IPS-15b (cell line): ENCODE data around the gene CHCHD3.

Experiments used
- H3K27me3 ChIP-seq: one replicate; pipeline ENCODE4 v1.6.1; 2013; ENCODE audit warnings: low read length; ENCODE audit not compliant: control insufficient read depth, insufficient read depth
- H3K36me3 ChIP-seq: one replicate; pipeline ENCODE4 v1.6.1; 2013; ENCODE audit warnings: low read length; ENCODE audit not compliant: control insufficient read depth, insufficient read depth
- H3K4me1 ChIP-seq: one replicate; pipeline ENCODE4 v1.6.1; 2013; ENCODE audit warnings: mild to moderate bottlenecking, low read length; ENCODE audit not compliant: control insufficient read depth, insufficient read depth
- H3K4me3 ChIP-seq: one replicate; pipeline ENCODE4 v1.5.1; 2013; ENCODE audit warnings: low read depth, low read length
- H3K9ac ChIP-seq: one replicate; pipeline ENCODE4 v1.6.1; 2013; ENCODE audit warnings: low read depth, mild to moderate bottlenecking, low read length
- H3K9me3 ChIP-seq: one replicate; pipeline ENCODE4 v1.6.1; 2013; ENCODE audit warnings: mild to moderate bottlenecking, low read length; ENCODE audit not compliant: control insufficient read depth, insufficient read depth

The CHCHD3 gene

GRCh38 chr7:132815696-132816311, 266.1 kb downstream of the CHCHD3 start:
- H3K4me3 ChIP-seq: no peak overlapping the region
- no peaks in the 10 kb centered on the region for H3K4me1 ChIP-seq
- H3K36me3 ChIP-seq: no peaks in the 10 kb centered on the region
- no peak overlapping the region for H3K9ac ChIP-seq
- H3K9me3 ChIP-seq: no peaks in the 10 kb centered on the region
- no peaks in the 10 kb centered on the region for H3K27me3 ChIP-seq

DNA sequence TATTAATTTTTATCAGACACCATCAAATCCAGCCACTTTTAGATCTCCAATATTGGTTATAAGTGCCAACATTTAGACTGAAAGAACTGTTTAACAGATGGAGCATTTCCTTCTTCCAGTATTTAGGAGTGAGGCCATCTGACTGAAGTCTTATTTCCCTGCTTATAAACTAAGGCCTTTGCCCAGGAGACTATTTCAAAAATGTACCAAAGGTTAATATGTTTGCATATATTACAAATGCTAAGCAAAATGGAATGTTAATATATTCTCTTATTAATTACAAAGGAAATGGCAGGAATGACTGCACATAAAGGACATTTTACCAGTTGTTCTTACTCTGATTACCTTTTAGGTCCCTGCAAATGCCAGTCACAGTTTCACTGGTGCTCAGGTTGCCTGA, 266.8 kb downstream of the CHCHD3 start:
- no peaks in the 10 kb centered on the region for H3K36me3 ChIP-seq
- H3K9ac ChIP-seq: no peak overlapping the region
- no peaks in the 10 kb centered on the region for H3K9me3 ChIP-seq
- no peaks in the 10 kb centered on the region for H3K4me1 ChIP-seq
- H3K4me3 ChIP-seq: no peak overlapping the region
- H3K27me3 ChIP-seq: no peaks in the 10 kb centered on the region

- Histone ChIP-seq H3K9ac (no peak overlapping the region), H3K36me3 (no peaks in the 10 kb centered on the region), H3K9me3 (no peaks in the 10 kb centered on the region), H3K27me3 (no peaks in the 10 kb centered on the region), H3K4me1 (no peaks in the 10 kb centered on the region), H3K4me3 (no peak overlapping the region)
Measured at GRCh38 chr7:132810561-132810960, 271.3 kb downstream of the CHCHD3 start.

- no peaks in the 10 kb centered on the region for H3K9me3 ChIP-seq
- peaks cover 2% of the 10 kb centered on the region for H3K4me1 ChIP-seq
- no peaks in the 10 kb centered on the region for H3K27me3 ChIP-seq
- H3K36me3 ChIP-seq: no peaks in the 10 kb centered on the region
- H3K9ac ChIP-seq: no peak overlapping the region
- no peak overlapping the region for H3K4me3 ChIP-seq
Measured at GRCh38 chr7:132806834-132807233, 275.1 kb downstream of the CHCHD3 start.

- Histone ChIP-seq H3K36me3 (no peaks in the 10 kb centered on the region), H3K4me1 (peaks cover 2% of the 10 kb centered on the region), H3K27me3 (no peaks in the 10 kb centered on the region), H3K9ac (no peak overlapping the region), H3K4me3 (no peak overlapping the region), H3K9me3 (no peaks in the 10 kb centered on the region)
Measured at GRCh38 chr7:132805766-132806165, 276.1 kb downstream of the CHCHD3 start.

GRCh38 chr7:132804849-132805485, 276.9 kb downstream of the CHCHD3 start:
- H3K9me3 ChIP-seq: no peaks in the 10 kb centered on the region
- H3K4me3 ChIP-seq: no peak overlapping the region
- no peaks in the 10 kb centered on the region for H3K36me3 ChIP-seq
- no peaks in the 10 kb centered on the region for H3K27me3 ChIP-seq
- H3K4me1 ChIP-seq: peaks cover 2% of the 10 kb centered on the region
- no peak overlapping the region for H3K9ac ChIP-seq

GRCh38 chr7:132800522-132800921, 281.4 kb downstream of the CHCHD3 start:
- Histone ChIP-seq H3K9ac (no peak overlapping the region), H3K4me1 (peaks cover 2% of the 10 kb centered on the region), H3K9me3 (no peaks in the 10 kb centered on the region), H3K36me3 (no peaks in the 10 kb centered on the region), H3K4me3 (no peak overlapping the region), H3K27me3 (no peaks in the 10 kb centered on the region)

DNA sequence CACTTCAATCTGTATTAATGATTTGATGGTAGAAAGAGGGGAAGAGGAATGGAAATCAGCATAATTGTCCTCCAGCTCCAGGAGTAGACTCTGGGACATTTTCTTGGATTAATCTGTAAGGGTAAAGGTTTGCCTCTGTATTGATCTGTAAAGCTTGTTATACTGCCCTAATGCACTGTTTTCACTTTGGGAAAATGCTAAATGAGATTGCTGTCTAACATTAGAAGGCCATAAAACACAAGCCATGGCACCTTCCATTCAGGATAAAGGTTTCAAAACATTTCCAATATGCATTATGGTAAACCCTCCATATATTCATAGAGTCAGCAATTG, 282.8 kb downstream of the CHCHD3 start:
- H3K36me3 ChIP-seq: no peaks in the 10 kb centered on the region
- H3K9me3 ChIP-seq: no peaks in the 10 kb centered on the region
- no peak overlapping the region for H3K4me3 ChIP-seq
- no peaks in the 10 kb centered on the region for H3K4me1 ChIP-seq
- H3K9ac ChIP-seq: no peak overlapping the region
- no peaks in the 10 kb centered on the region for H3K27me3 ChIP-seq

- Histone ChIP-seq H3K9ac (no peak overlapping the region), H3K9me3 (no peaks in the 10 kb centered on the region), H3K36me3 (no peaks in the 10 kb centered on the region), H3K4me3 (no peak overlapping the region), H3K27me3 (no peaks in the 10 kb centered on the region), H3K4me1 (no peaks in the 10 kb centered on the region)
Measured at GRCh38 chr7:132797152-132797551, 284.7 kb downstream of the CHCHD3 start.

GRCh38 chr7:132793474-132793873, 288.4 kb downstream of the CHCHD3 start:
- H3K9ac ChIP-seq: no peak overlapping the region
- H3K4me3 ChIP-seq: no peak overlapping the region
- H3K9me3 ChIP-seq: no peaks in the 10 kb centered on the region
- H3K36me3 ChIP-seq: no peaks in the 10 kb centered on the region
- H3K4me1 ChIP-seq: no peaks in the 10 kb centered on the region
- H3K27me3 ChIP-seq: no peaks in the 10 kb centered on the region

DNA sequence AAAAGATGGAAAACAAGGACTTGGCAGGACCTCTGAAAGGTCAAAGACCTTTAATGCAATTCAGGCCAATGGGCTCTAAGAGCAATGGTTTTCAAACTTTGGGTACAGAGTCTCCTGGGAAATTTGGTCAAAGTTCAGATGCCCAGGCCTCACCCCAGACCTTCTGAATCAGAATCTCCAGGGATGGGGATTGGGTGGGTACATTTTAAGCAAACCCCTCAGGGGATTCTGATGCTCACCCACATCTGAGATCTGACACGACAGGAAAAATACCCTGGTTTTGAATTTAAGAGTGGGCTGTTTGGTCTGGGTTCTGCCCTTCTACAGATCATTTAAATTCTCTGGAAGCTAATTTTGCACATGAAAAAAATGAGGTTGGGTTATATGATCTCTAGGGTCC, 290.9 kb downstream of the CHCHD3 start:
- no peak overlapping the region for H3K4me3 ChIP-seq
- H3K9me3 ChIP-seq: no peaks in the 10 kb centered on the region
- H3K36me3 ChIP-seq: no peaks in the 10 kb centered on the region
- no peaks in the 10 kb centered on the region for H3K27me3 ChIP-seq
- no peak overlapping the region for H3K9ac ChIP-seq
- H3K4me1 ChIP-seq: no peaks in the 10 kb centered on the region

GRCh38 chr7:132790104-132790503, 291.8 kb downstream of the CHCHD3 start:
- Histone ChIP-seq H3K4me1 (no peaks in the 10 kb centered on the region), H3K27me3 (no peaks in the 10 kb centered on the region), H3K4me3 (no peak overlapping the region), H3K9me3 (no peaks in the 10 kb centered on the region), H3K9ac (no peak overlapping the region), H3K36me3 (no peaks in the 10 kb centered on the region)
